Measurements from ENCODE around the gene ZNF436. TPM values are rescaled to one million over a fixed set of nuclear protein-coding genes. Genes with fewer than 3 reads are reported as not detected.

The ZNF436 gene
- total and polyA plus RNA-seq, 2 of the 13 experiments (the other 11 are each of a cell fraction or from before 2014, with no cell fraction given) = 4.3 to 9.9 TPM

DNA sequence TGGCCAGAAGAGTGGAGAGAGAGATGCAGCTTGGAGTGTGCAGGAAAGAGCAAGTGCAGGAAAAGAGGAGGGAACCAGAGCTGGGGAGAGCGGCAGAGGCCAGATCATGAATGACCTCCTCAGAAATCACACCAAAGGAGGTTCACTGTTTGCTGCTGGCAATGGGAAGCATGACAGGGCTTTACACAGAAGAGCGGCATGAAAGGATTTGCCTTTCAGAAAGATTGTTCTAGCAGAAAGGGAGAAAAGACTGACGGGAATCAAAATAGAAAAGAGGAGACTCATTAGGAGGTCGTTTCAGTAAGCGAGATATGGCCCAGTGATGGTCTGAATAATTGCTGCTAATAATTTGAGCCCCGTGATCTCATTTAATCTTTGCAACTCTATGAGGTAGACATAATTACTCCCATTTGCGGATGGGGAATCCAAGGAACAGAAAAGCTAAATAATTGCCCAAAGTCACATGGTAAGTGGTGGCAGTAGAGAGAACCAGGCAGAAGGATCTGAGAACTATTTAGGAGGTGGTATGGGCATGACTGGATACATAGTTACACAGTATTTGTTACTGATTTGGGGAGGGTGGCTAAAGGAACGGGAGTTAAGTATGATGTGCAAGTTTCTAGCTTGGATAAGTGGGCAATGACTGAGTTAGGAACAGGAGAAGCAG lies 13.0 kb downstream of the ZNF436 start:
- no peaks in the 10 kb centered on the region for H3K9me3 ChIP-seq (ENCODE audit: low read length)
- H3K4me2 ChIP-seq (ENCODE audit: low read depth, low read length) = no peak overlapping the region
- ATAC-seq (no peak), DNase-seq (ENCODE audit: low spot score) (no peak), FAIRE-seq (no peak)
- H3K27ac ChIP-seq (ENCODE audit: extremely low read length, insufficient read depth, low read length) = no peak overlapping the region
- in situ Hi-C loops (cut with HindIII; ENCODE audit: extremely low pct_ligation_motif_present, low pct_unique_long_range_greater_than_20kb) (no loop called here), intact Hi-C loops (cut with micrococcal nuclease; ENCODE audit: unreplicated experiment) (no loop called here)
- POLR2A ChIA-PET = interaction anchor here (3.8 kb wide), 1 partner anchor 12 kb away, joined by 10 read pairs; no protein-coding TSS in a partner anchor
- H3K4me1 ChIP-seq (ENCODE audit: insufficient read depth, low read length) = peaks cover 18% of the 10 kb centered on the region
- H3K9ac ChIP-seq (ENCODE audit: insufficient read depth, low read depth, low read length) = no peak overlapping the region
- CTCF ChIA-PET (ENCODE audit: low intra/inter-chr PET ratio, low total read pairs) = no interaction called here
- peaks cover 7 to 10% of the 10 kb centered on the region in 2 experiments for H3K36me3 ChIP-seq (replicated peaks in 1 of 2; ENCODE audit: control insufficient read depth in 1 of 2, insufficient read depth in 2 of 2, low read length in 2 of 2)
- no peak overlapping the region for H3K4me3 ChIP-seq (replicated peaks in 1 of 3; ENCODE audit: insufficient read depth in 1 of 3, low read depth in 2 of 3, low read length in 3 of 3)
- no peaks in the 10 kb centered on the region for H3K79me2 ChIP-seq (ENCODE audit: insufficient read depth, low read length)
- 76% methylated on average over 8 of the region's 8 CpGs for WGBS (ENCODE audit: low lambda C conversion rate)
- no peak overlapping the region for H2AFZ ChIP-seq (ENCODE audit: low read length)
- no peaks in the 10 kb centered on the region for H3K27me3 ChIP-seq (ENCODE audit: control insufficient read depth in 1 of 2, insufficient read depth in 2 of 2, low read length in 2 of 2)
- no TSS peak for BruUV-seq (replicated peaks)
- H4K20me1 ChIP-seq (ENCODE audit: insufficient read depth, low read length) = no peaks in the 10 kb centered on the region
- TF ChIP-seq ARNT (IDR thresholded peaks at IDR 0.05) (no peak), ZBTB8A (CRISPR knock-in tag; IDR thresholded peaks at IDR 0.05; ENCODE audit: borderline replicate concordance, low read depth) (no peak), TBX3 (IDR thresholded peaks at IDR 0.05; ENCODE audit: borderline replicate concordance) (no peak), SAFB2 (CRISPR knock-in tag; IDR thresholded peaks at IDR 0.05; ENCODE audit: borderline replicate concordance, low read depth) (no peak), GABPA (IDR thresholded peaks at IDR 0.05; ENCODE audit: low read depth, low read length) (no peak), GABPA (CRISPR knock-in tag; IDR thresholded peaks at IDR 0.05; ENCODE audit: low read depth) (no peak), RXRA (CRISPR knock-in tag; IDR thresholded peaks at IDR 0.05) (no peak), REPIN1 (CRISPR knock-in tag; IDR thresholded peaks at IDR 0.05; ENCODE audit: borderline replicate concordance, low read depth) (no peak), MBD4 (IDR thresholded peaks at IDR 0.05; ENCODE audit: borderline replicate concordance, low read length) (no peak), HHEX (CRISPR knock-in tag; IDR thresholded peaks at IDR 0.05) (no peak), ZNF619 (CRISPR knock-in tag; IDR thresholded peaks at IDR 0.05) (no peak), ZNF292 (CRISPR knock-in tag; IDR thresholded peaks at IDR 0.05; ENCODE audit: borderline replicate concordance, low read depth) (no peak), AGO1 (IDR thresholded peaks at IDR 0.05; ENCODE audit: low read depth, low read length, poor library complexity, severe bottlenecking) (no peak), RFX3 (CRISPR knock-in tag; IDR thresholded peaks at IDR 0.05) (no peak), CENPT (CRISPR knock-in tag; IDR thresholded peaks at IDR 0.05; ENCODE audit: low read depth) (no peak), ZKSCAN8 (CRISPR knock-in tag; IDR thresholded peaks at IDR 0.05; ENCODE audit: borderline replicate concordance) (no peak)
- TF ChIP-seq, protein P1, sequence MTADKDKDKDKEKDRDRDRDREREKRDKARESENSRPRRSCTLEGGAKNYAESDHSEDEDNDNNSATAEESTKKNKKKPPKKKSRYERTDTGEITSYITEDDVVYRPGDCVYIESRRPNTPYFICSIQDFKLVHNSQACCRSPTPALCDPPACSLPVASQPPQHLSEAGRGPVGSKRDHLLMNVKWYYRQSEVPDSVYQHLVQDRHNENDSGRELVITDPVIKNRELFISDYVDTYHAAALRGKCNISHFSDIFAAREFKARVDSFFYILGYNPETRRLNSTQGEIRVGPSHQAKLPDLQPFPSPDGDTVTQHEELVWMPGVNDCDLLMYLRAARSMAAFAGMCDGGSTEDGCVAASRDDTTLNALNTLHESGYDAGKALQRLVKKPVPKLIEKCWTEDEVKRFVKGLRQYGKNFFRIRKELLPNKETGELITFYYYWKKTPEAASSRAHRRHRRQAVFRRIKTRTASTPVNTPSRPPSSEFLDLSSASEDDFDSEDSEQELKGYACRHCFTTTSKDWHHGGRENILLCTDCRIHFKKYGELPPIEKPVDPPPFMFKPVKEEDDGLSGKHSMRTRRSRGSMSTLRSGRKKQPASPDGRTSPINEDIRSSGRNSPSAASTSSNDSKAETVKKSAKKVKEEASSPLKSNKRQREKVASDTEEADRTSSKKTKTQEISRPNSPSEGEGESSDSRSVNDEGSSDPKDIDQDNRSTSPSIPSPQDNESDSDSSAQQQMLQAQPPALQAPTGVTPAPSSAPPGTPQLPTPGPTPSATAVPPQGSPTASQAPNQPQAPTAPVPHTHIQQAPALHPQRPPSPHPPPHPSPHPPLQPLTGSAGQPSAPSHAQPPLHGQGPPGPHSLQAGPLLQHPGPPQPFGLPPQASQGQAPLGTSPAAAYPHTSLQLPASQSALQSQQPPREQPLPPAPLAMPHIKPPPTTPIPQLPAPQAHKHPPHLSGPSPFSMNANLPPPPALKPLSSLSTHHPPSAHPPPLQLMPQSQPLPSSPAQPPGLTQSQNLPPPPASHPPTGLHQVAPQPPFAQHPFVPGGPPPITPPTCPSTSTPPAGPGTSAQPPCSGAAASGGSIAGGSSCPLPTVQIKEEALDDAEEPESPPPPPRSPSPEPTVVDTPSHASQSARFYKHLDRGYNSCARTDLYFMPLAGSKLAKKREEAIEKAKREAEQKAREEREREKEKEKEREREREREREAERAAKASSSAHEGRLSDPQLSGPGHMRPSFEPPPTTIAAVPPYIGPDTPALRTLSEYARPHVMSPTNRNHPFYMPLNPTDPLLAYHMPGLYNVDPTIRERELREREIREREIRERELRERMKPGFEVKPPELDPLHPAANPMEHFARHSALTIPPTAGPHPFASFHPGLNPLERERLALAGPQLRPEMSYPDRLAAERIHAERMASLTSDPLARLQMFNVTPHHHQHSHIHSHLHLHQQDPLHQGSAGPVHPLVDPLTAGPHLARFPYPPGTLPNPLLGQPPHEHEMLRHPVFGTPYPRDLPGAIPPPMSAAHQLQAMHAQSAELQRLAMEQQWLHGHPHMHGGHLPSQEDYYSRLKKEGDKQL (CRISPR knock-in tag; IDR thresholded peaks at IDR 0.05; ENCODE audit: low read depth) = no peak
- TF ChIP-seq, protein P2, sequence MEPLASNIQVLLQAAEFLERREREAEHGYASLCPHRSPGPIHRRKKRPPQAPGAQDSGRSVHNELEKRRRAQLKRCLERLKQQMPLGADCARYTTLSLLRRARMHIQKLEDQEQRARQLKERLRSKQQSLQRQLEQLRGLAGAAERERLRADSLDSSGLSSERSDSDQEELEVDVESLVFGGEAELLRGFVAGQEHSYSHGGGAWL (CRISPR knock-in tag; IDR thresholded peaks at IDR 0.05) = no peak

Data from HepG2 (cell line).